GM19395 (cell line): ENCODE data around the gene RPL19.
"Not testable (repeated sequence)": the region's sequence is repeated elsewhere in the genome, so short reads cannot be mapped to it uniquely, and the experiment has no call there.

Experiments
- ATAC-seq: cut with Tn5 transposase; IDR thresholded peaks from one replicate; pipeline ENCODE4 v1.9.1; 2021; ENCODE audit warnings: mild to moderate bottlenecking, moderate library complexity; ENCODE audit not compliant: unreplicated experiment

RPL19 gene

GRCh38 chr17:39240631-39241030 lies 40.5 kb downstream of the RPL19 start:
- no peak for ATAC-seq

GRCh38 chr17:39243155-39243554 lies 43.1 kb downstream of the RPL19 start:
- no peak for ATAC-seq

- no peak for ATAC-seq
Measured at GRCh38 chr17:39244016-39244599, 44.0 kb downstream of the RPL19 start.

- ATAC-seq: no peak
Measured at GRCh38 chr17:39244600-39245570, 44.8 kb downstream of the RPL19 start.

GRCh38 chr17:39246274-39246673 lies 46.2 kb downstream of the RPL19 start:
- no peak for ATAC-seq

- not testable (repeated sequence) for ATAC-seq
Measured at GRCh38 chr17:39250076-39250475, 50.0 kb downstream of the RPL19 start.

GRCh38 chr17:39251997-39252396 lies 51.9 kb downstream of the RPL19 start:
- no peak for ATAC-seq

GRCh38 chr17:39252788-39253460 lies 52.8 kb downstream of the RPL19 start:
- ATAC-seq: no peak
